T-helper 2 cell (primary cell): ENCODE measurements around the gene MOK.

Experiments used
- DNase-seq, 5 experiments: peaks; one replicate each; pipeline versions ENCODE4 v3.0.0 to v3.0.0-alpha.2; 2012 to 2022

Gene MOK

DNA sequence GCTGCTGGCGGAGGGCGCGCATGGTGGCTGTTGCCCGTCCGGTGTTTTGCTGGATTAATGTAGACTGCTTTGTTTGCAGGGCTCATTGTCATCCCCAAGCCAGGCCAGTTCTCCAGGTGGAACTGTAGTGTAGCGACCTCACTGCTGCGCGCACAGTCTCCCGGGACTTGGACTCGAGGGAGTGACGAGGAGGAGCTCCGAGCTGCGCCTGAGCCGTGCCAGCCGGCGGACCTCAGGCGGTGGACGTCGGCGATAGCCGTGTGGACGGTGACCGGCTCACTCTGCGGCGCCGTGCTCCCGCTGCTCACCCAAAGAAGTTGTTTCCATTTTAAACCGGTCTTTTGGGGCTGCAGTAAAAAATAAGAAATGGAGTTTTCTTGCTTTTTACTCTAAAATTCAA lies 82.2 kb downstream of the MOK start:
- DNase-seq = no peak

GRCh38 chr14:102222009-102222575 lies 82.9 kb downstream of the MOK start:
- no peak for DNase-seq

- no peak for DNase-seq
Observed at GRCh38 chr14:102221026-102221425, 83.9 kb downstream of the MOK start.

DNA sequence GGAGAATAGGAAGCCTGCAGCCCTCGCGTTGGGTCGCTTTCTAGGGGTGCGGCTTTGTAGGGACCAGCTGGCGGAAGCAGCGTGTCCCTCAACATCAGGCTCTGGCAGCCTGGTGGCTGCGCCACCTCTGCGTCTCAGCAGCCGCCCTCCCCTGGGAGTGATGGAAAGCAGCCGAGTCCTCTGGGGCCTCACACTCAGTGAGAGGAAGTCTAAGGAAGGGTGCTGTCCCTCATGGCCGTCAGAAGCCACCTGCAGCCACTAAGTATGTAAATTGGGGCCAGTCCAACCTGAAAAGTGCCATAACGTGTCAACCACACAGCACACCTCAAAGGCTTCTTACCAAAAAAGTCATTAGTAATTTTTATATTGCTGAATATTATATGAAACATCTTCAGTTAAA lies 84.9 kb downstream of the MOK start:
- DNase-seq = no peak

- no peak for DNase-seq
Observed at GRCh38 chr14:102219316-102219715, 85.6 kb downstream of the MOK start.

GRCh38 chr14:102218688-102219087 lies 86.3 kb downstream of the MOK start:
- no peak for DNase-seq

- no peak for DNase-seq
Observed at GRCh38 chr14:102217987-102218421, 87.0 kb downstream of the MOK start.

GRCh38 chr14:102217399-102217798 lies 87.6 kb downstream of the MOK start:
- DNase-seq = no peak

- DNase-seq = no peak
Observed at GRCh38 chr14:102215576-102216250, 89.3 kb downstream of the MOK start.

DNA sequence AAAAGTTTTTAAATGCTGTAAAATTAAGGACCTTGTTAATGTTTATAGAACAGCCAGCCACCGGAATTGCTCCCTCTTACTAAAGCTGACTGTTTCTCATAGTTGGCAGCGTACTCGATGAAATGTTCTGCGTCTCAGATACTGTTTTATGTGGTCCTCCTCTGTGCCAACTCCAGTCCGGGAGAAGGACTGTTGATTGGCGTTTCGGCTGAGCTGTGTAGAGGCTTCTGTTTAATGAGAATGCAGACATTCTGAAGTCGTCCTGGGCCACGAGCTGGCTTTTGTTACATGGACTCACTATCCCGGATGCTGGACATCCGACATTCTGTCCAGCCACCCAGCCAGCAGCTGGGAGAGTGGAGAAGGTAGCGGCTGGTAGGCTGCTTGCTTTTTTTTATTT lies 89.9 kb downstream of the MOK start:
- no peak for DNase-seq

DNA sequence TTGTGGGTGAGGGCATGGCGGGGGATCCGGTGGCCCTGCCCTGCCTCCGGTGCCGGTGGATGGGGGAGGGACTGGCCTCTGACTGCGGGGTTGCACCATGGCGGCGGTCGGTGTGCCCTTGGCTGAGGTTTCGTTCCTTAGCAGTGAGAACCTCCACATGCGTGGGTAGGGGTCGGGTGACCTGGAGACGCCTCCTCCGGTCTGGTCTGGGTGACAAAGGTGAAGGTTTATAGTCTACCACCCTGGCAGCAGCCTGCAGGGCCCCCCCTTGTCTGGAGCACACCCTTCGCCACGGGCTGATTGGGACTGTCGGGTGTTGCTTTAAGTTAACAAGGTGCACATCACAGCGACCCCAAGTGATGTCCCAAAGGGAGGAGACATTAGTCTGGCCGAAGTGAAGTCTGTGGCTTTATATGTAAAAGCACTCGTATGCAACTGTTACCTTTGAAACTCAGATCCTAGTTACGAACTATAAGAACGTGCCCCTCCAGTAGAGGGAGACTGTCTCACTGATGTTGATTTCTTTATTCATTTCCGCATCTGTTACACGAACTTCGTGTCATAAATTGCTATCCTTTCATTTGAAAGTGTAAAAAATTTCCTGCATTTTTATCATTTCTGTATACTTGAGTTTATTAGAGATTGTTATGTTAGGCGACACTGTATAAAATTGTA lies 90.8 kb downstream of the MOK start:
- DNase-seq = no peak

GRCh38 chr14:102213470-102213869 lies 91.5 kb downstream of the MOK start:
- no peak for DNase-seq

- no peak for DNase-seq
Observed at GRCh38 chr14:102212845-102213244, 92.1 kb downstream of the MOK start.

GRCh38 chr14:102212356-102212755 lies 92.6 kb downstream of the MOK start:
- DNase-seq = no peak

DNA sequence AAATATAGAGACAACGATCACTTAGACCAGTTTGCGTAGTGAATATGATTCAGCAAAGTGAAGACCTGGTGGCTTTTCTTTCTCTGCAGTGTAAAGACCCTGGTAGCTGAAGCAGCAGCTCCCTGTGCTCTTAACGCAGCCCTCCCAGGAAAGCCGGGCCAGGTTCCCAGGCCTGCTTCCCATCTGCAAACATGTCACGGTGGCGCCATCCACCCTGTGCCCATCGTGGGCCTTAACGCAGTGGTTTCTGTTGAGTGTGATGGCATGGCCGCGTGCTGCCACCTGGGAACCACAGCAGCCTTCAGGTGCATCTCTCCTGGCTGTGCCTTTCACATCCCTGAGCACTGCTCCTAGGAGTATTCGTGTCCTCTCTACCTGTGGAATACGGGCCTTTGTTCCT lies 93.7 kb downstream of the MOK start:
- no peak for DNase-seq

- DNase-seq = no peak
Observed at GRCh38 chr14:102210421-102211042, 94.4 kb downstream of the MOK start.

DNA sequence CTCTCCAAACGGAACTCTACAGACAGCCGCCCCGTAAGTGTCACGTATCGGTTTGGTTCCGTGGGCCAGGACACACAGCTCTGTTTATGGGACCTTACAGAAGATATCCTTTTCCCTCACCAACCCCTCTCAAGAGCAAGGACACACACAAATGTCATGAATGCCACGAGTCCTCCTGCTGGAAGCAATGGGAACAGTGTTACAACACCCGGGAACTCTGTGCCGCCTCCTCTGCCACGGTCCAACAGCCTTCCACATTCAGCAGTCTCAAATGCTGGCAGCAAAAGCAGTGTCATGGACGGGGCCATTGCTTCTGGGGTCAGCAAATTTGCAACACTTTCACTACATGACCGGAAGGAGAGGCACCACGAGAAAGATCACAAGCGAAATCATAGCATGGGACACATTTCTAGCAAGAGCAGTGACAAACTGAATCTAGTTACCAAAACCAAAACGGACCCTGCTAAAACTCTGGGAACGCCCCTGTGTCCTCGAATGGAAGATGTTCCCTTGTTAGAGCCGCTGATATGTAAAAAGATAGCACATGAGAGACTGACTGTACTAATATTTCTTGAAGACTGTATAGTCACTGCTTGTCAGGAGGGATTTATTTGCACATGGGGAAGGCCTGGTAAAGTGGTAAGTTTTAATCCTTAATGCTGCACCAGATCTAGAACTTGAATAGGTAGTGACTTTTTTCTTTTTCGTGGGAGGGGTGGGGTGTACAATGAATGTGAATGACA lies 95.6 kb downstream of the MOK start:
- DNase-seq = no peak

DNA sequence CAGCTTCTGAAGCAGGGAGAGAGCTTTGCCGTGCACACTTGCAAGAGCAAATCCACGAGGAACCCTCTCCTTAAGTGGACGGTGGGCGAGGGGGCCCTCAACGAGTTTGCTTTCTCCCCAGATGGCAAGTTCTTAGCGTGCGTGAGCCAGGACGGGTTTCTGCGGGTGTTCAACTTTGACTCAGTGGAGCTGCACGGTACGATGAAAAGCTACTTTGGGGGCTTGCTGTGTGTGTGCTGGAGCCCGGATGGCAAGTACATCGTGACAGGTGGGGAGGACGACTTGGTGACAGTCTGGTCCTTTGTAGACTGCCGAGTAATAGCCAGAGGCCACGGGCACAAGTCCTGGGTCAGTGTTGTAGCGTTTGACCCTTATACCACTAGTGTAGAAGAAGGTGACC lies 96.2 kb downstream of the MOK start:
- DNase-seq = no peak

DNA sequence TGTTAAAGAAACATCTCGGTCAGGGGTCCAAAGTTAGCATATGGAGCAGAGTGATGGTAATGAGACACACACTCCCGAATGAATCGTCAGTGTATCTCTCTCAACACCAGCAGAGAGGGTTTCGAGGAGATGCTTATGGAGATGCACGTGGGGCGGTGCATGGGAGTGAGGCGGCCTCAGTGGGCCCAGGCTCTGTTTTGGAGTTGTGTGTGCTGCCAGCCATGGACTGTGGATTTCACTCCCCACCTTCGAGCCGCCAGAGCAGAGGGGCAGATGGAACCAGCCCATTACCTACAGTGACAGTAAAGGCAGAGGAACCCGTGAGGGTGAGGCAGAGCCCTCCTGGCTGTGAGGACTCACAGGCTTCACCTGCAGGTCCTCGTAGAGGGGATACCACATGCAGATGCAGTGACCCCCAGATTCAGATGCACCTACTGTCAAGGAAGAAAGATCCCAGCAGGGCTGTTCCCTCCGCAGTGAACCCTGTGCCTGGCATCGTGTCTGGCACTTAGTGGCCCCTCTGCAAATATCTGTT lies 97.1 kb downstream of the MOK start:
- no peak for DNase-seq

GRCh38 chr14:102206918-102207317 lies 98.0 kb downstream of the MOK start:
- DNase-seq = no peak

GRCh38 chr14:102205560-102205959 lies 99.4 kb downstream of the MOK start:
- DNase-seq = no peak

DNA sequence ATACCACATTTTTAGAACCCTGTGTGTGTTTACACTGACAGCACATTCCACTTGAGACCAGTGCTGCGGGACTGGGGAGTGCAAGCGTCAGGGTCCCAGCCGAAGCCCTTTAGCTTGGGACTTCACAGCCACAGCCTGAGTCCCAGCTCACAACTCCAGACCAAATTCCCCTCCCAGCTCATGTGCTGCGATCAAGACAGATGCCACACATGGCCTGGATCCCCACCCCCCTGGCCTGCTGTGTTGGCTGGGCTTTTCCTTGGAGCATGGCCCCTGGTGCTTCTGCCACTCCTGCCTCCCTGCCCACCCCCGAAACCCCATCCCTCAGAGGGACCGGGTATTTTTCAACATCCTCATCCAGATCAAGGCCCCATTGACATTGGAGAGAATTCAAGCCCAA lies 101.6 kb downstream of the MOK start:
- no peak for DNase-seq

GRCh38 chr14:102202944-102203343 lies 102.0 kb downstream of the MOK start:
- DNase-seq = no peak
